ENCODE results near the gene COL4A2. TPM values are rescaled to one million over a fixed set of nuclear protein-coding genes. Genes with fewer than 3 reads are reported as not detected.

COL4A2 gene
- total RNA-seq, 1 donor from 2014 or later, result 1,736 TPM

GRCh38 chr13:110522721-110523120 lies 215.6 kb downstream of the COL4A2 start:
- no peaks in the 10 kb centered on the region for H3K36me3 ChIP-seq (ENCODE audit: control insufficient read depth, insufficient read depth, low read length)
- no peaks in the 10 kb centered on the region for H3K27me3 ChIP-seq (ENCODE audit: control insufficient read depth, insufficient read depth, low read length)
- DNase-seq (ENCODE audit: low read depth), result no peak
- no peak overlapping the region for H3K4me3 ChIP-seq (ENCODE audit: low read depth, low read length)
- TF ChIP-seq, protein P1, sequence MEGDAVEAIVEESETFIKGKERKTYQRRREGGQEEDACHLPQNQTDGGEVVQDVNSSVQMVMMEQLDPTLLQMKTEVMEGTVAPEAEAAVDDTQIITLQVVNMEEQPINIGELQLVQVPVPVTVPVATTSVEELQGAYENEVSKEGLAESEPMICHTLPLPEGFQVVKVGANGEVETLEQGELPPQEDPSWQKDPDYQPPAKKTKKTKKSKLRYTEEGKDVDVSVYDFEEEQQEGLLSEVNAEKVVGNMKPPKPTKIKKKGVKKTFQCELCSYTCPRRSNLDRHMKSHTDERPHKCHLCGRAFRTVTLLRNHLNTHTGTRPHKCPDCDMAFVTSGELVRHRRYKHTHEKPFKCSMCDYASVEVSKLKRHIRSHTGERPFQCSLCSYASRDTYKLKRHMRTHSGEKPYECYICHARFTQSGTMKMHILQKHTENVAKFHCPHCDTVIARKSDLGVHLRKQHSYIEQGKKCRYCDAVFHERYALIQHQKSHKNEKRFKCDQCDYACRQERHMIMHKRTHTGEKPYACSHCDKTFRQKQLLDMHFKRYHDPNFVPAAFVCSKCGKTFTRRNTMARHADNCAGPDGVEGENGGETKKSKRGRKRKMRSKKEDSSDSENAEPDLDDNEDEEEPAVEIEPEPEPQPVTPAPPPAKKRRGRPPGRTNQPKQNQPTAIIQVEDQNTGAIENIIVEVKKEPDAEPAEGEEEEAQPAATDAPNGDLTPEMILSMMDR (IDR thresholded peaks at IDR 0.05; ENCODE audit: insufficient read depth, low read length, poor library complexity, severe bottlenecking), result no peak

DNA sequence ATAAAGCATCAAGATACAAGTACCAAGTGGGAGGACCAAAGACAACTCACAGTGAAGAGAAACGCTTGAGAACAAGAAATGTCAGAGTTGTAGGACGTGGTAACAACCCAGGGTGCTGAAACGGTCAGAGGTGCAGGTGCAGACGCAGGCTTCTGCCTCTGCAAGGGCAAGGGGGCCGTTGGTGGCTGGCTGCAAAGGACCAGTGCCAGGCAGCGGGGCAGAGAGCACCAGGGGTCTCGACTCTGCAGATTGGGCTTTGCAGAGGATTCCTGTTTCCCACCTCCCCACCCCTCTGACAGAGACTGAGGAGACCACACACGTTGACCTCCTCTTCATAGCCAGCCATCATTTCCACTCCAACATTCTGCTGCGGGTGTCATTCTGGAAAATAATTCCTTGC lies 216.1 kb downstream of the COL4A2 start:
- Histone ChIP-seq H3K4me3 (ENCODE audit: low read depth, low read length) (no peak overlapping the region), H3K36me3 (ENCODE audit: control insufficient read depth, insufficient read depth, low read length) (no peaks in the 10 kb centered on the region), H3K27me3 (ENCODE audit: control insufficient read depth, insufficient read depth, low read length) (no peaks in the 10 kb centered on the region)
- TF ChIP-seq, protein P1 (IDR thresholded peaks at IDR 0.05; ENCODE audit: insufficient read depth, low read length, poor library complexity, severe bottlenecking), result no peak
- DNase-seq (ENCODE audit: low read depth), result no peak

DNA sequence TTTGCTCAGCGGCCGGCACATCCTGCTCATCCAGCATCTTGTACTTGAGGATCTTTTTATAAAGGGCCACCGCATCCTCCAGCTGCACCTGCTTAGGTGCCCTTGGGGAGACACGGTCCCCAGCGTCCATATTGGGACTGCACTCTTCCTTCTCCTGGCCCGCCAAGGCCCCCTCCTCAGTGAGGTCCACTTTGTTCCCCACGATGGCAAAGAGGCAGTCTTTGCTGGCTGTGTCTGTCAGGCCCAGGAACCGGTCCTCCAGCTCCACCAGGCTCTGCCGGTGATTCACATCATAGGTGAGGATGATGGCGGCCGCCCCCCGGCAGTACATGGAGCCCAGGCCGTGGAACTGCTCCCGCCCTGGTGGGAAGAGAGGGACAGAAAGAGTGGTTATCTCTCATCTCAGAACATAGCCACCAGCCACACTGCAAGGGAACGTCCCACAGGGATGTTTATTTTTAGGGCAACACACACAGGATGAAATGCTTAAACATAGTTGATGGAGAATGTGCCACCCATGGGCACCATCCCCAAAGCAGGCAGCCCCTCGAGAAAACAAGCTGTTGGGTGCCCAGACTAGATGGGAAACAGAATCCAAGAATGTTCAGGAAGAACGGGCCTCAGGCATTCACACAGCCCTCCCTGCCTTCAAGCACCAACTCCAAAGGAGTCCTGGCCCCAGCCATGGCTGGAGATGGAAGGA lies 216.9 kb downstream of the COL4A2 start:
- DNase-seq (ENCODE audit: low read depth), result no peak
- Histone ChIP-seq H3K36me3 (ENCODE audit: control insufficient read depth, insufficient read depth, low read length) (no peaks in the 10 kb centered on the region), H3K27me3 (ENCODE audit: control insufficient read depth, insufficient read depth, low read length) (no peaks in the 10 kb centered on the region), H3K4me3 (ENCODE audit: low read depth, low read length) (no peak overlapping the region)
- TF ChIP-seq, protein P1 (IDR thresholded peaks at IDR 0.05; ENCODE audit: insufficient read depth, low read length, poor library complexity, severe bottlenecking), result no peak

DNA sequence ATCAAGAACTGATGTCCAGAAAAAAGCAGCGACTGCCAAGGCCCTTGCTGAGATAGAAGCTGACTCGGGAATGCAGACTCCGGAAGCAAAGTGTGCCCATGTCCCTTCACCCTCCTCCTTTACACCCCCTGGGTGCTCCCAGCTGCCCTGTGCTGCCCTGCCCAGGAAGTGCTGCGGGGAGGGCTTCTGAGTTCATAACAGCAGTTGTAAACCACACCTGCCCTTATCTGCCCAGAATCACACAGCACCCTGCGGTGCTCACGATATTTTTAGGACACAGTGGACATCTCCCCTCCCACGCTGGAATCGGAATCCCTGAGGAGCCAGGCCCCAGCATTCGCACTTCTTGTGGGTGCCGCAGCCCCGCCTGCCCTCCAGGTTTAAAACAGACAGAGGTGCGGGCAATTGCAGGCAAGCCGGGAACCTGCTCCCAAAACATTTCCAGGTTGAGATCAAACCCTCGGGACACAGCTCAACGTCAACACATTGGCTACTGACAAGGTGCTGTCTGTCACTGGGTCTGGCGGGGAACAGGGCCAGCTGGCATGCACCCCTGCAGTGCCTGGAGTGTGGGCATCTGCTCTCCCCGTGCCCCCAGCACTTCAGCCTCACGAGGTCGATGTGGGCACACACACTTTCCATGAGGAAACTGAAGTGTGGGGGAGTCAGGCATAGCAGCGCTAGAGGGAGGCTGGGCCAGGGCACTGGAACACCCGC lies 217.6 kb downstream of the COL4A2 start:
- Histone ChIP-seq H3K36me3 (ENCODE audit: control insufficient read depth, insufficient read depth, low read length) (no peaks in the 10 kb centered on the region), H3K27me3 (ENCODE audit: control insufficient read depth, insufficient read depth, low read length) (no peaks in the 10 kb centered on the region), H3K4me3 (ENCODE audit: low read depth, low read length) (no peak overlapping the region)
- TF ChIP-seq, protein P1 (IDR thresholded peaks at IDR 0.05; ENCODE audit: insufficient read depth, low read length, poor library complexity, severe bottlenecking), result no peak
- no peak for DNase-seq (ENCODE audit: low read depth)

- H3K27me3 ChIP-seq (ENCODE audit: control insufficient read depth, insufficient read depth, low read length), result no peaks in the 10 kb centered on the region
- H3K36me3 ChIP-seq (ENCODE audit: control insufficient read depth, insufficient read depth, low read length), result no peaks in the 10 kb centered on the region
- DNase-seq (ENCODE audit: low read depth), result no peak
- no peak overlapping the region for H3K4me3 ChIP-seq (ENCODE audit: low read depth, low read length)
- TF ChIP-seq, protein P1 (IDR thresholded peaks at IDR 0.05; ENCODE audit: insufficient read depth, low read length, poor library complexity, severe bottlenecking), result no peak
These were observed 218.5 kb downstream of the COL4A2 start for GRCh38 chr13:110525328-110526319.
